Measurements from ENCODE around the gene ATP9A. TPM values are rescaled to one million over a fixed set of nuclear protein-coding genes. Genes with fewer than 3 reads are reported as not detected.

ATP9A gene
- total RNA-seq, 1 donor from 2014 or later, result 22.1 TPM

DNA sequence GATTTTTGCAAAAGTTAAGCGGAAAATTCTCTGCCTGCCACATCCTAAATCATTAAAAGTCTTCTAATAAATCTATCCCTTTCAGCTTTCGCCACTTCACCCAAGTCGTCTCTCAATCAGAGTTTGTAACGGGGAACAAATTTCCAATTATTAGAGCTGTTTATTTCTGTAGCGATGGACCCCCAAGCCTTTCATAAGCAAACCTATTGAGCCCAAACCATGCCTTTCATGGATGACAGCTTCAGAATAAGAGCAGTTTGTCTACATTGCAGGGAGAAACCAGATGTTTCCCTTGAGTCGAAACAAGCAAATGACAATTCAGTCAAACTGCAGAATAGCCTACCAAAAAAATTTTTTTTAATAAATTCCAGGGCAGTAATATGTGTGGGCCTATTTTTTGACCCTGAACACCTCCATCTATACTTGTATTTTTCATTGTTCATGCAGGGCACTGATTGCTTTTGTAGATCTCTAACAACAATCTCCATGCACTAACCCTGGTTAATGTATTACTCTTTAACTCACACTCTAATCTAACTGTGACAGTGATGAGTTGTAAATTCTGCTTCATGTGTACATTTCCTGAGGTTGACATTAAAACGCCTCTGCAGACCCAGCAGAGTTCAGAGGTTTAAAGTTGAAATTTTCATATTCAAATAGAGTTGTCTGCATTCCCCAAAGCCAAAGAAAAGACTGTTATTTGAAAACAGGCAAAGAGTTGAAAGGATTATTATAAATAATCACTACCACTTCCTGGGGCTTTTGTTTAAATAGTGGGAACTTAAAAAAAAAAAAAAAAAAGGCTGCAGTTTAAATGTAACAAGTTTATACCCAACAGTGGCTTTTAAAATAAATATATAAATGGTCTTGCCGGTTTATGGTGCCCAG lies 64.5 kb downstream of the ATP9A start:
- no peak for DNase-seq (ENCODE audit: low spot score)
- Mint-ChIP-seq H3K4me3 (ENCODE audit: low read depth) (no peak overlapping the region), H3K4me1 (ENCODE audit: low read depth) (peaks cover 24% of the 10 kb centered on the region), H3K9me3 (no peaks in the 10 kb centered on the region), H3K36me3 (ENCODE audit: low read depth) (no peaks in the 10 kb centered on the region), H3K27me3 (ENCODE audit: low read depth) (peaks cover 14% of the 10 kb centered on the region), H3K27ac (peak overlapping the region; percentile 39)
- intact Hi-C loops (cut with micrococcal nuclease), result loop anchor here (1.0 kb wide), 1 partner anchor 12 kb away; no protein-coding TSS in a partner anchor

DNA sequence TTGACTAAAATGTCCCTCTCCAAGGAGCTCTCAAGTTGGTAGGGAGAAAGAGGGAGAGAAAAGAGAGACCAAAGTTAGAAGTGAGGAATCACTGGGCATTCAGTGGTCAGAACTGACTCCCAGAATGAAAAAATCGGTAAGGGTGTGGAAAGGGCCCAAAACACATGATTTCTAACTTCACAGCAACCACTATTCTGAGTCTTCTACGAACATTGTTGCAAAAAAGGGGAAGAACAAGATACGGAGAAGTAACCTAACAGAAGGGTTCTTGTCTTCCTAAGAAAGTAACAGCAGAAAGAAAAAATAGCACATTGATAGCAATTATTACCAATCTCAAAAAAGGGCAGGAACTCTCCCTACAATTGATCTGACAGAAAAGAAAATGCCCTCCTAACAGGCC lies 65.6 kb downstream of the ATP9A start:
- Mint-ChIP-seq H3K36me3 (ENCODE audit: low read depth) (no peaks in the 10 kb centered on the region), H3K27ac (no peak overlapping the region), H3K9me3 (no peaks in the 10 kb centered on the region), H3K4me3 (ENCODE audit: low read depth) (no peak overlapping the region), H3K27me3 (ENCODE audit: low read depth) (peaks cover 18% of the 10 kb centered on the region), H3K4me1 (ENCODE audit: low read depth) (peaks cover 25% of the 10 kb centered on the region)
- no peak for DNase-seq (ENCODE audit: low spot score)
- intact Hi-C loops (cut with micrococcal nuclease), result no loop called here

DNA sequence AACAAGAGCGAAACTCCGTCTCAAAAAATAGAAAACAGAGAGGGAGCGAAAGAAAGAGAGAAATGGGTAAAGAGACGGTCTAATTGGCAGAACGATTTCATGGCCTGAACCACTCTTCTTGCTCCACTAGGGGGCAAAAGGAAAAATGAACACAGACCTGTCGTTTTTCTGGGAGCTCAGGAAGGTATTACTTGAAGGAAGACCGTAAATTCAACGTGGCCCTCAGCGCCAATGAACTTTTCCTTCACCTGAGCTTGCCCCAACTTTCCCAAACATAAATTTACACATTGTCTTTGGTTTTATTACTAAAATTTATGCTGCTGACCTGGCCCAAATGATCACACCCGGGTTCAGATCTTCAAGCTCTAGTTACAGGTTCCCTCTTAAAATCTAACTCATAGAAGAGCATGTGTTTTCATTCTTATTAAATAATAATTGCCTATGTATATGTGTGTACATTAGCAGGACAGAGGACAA lies 67.3 kb downstream of the ATP9A start:
- intact Hi-C loops (cut with micrococcal nuclease), result no loop called here
- no peaks in the 10 kb centered on the region for H3K9me3 Mint-ChIP-seq

GRCh38 chr20:51698252-51698651 lies 69.9 kb downstream of the ATP9A start:
- H3K9me3 Mint-ChIP-seq, result no peaks in the 10 kb centered on the region
- H3K4me3 Mint-ChIP-seq (ENCODE audit: low read depth), result no peak overlapping the region
- no peak overlapping the region for H3K27ac Mint-ChIP-seq
- H3K36me3 Mint-ChIP-seq (ENCODE audit: low read depth), result peaks cover 3% of the 10 kb centered on the region
- peaks cover 30% of the 10 kb centered on the region for H3K4me1 Mint-ChIP-seq (ENCODE audit: low read depth)
- intact Hi-C loops (cut with micrococcal nuclease), result loop anchor here (5.0 kb wide), 3 partner anchors 36 to 69 kb away; partner anchors contain the start of gene ATP9A
- DNase-seq (ENCODE audit: low spot score), result no peak
- peaks cover 8% of the 10 kb centered on the region for H3K27me3 Mint-ChIP-seq (ENCODE audit: low read depth)

More for the DNA sequence above, 67.3 kb downstream of the ATP9A start:
- Mint-ChIP-seq H3K27me3 (ENCODE audit: low read depth) (peaks cover 15% of the 10 kb centered on the region), H3K4me3 (ENCODE audit: low read depth) (no peak overlapping the region), H3K4me1 (ENCODE audit: low read depth) (peaks cover 38% of the 10 kb centered on the region), H3K27ac (no peak overlapping the region), H3K36me3 (ENCODE audit: low read depth) (peaks cover 1% of the 10 kb centered on the region)
- DNase-seq (ENCODE audit: low spot score), result no peak

- peaks cover 3% of the 10 kb centered on the region for H3K36me3 Mint-ChIP-seq (ENCODE audit: low read depth)
- H3K4me3 Mint-ChIP-seq (ENCODE audit: low read depth), result no peak overlapping the region
- intact Hi-C loops (cut with micrococcal nuclease), result loop anchor here (5.0 kb wide), 3 partner anchors 35 to 70 kb away; partner anchors contain the start of gene ATP9A
- peaks cover 21% of the 10 kb centered on the region for H3K4me1 Mint-ChIP-seq (ENCODE audit: low read depth)
- peaks cover 8% of the 10 kb centered on the region for H3K27me3 Mint-ChIP-seq (ENCODE audit: low read depth)
- H3K9me3 Mint-ChIP-seq, result no peaks in the 10 kb centered on the region
- DNase-seq (ENCODE audit: low spot score), result no peak
- H3K27ac Mint-ChIP-seq, result no peak overlapping the region
These were observed 70.9 kb downstream of the ATP9A start for GRCh38 chr20:51697096-51697826.

DNA sequence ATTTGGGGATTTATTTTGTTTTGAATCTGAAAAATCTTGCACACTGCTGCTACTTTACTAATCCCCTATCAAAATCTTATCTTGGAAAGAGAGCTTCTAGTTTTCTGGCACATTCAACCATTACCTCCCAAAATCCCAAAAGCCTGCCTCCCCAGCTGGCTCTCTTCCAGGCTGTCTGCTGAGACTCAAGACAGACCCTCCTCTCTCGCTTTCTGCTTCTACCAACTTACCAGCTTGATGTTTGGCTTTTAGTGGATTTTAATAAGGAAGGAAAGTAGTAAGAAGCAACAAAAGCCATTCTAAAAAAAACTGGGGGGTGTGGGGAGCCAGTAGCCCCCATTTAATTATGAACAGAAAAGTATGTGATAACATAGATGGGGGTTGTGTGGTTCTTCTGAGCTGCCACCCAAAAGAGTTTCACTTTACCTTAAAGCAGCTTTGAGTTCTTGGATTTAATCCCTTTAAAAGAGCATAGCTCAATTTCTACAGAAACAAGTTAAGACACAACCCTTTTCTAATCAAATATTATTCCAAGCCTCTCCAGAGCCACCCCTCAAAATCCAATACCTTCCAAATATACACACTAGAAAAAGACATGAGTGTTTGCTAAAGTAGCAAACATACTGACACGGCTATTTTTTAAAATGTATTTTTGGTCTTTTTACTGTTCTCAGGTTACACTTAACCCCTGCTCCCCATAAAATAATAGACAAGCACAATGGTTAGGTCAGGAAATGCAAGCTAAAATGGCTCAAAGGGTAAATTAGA lies 71.7 kb downstream of the ATP9A start:
- no peak for DNase-seq (ENCODE audit: low spot score)
- intact Hi-C loops (cut with micrococcal nuclease), result loop anchor here (5.0 kb wide), 3 partner anchors 34 to 71 kb away; partner anchors contain the start of gene ATP9A
- Mint-ChIP-seq H3K4me1 (ENCODE audit: low read depth) (peaks cover 21% of the 10 kb centered on the region), H3K27me3 (ENCODE audit: low read depth) (peaks cover 8% of the 10 kb centered on the region), H3K4me3 (ENCODE audit: low read depth) (peak overlapping the region; percentile 13), H3K9me3 (no peaks in the 10 kb centered on the region), H3K36me3 (ENCODE audit: low read depth) (peaks cover 3% of the 10 kb centered on the region), H3K27ac (peak overlapping the region; percentile 72)

- DNase-seq (ENCODE audit: low spot score), result no peak
- Mint-ChIP-seq H3K4me1 (ENCODE audit: low read depth) (peaks cover 21% of the 10 kb centered on the region), H3K27ac (peak overlapping the region; percentile 72), H3K27me3 (ENCODE audit: low read depth) (peaks cover 8% of the 10 kb centered on the region), H3K4me3 (ENCODE audit: low read depth) (peak overlapping the region; percentile 56), H3K9me3 (no peaks in the 10 kb centered on the region), H3K36me3 (ENCODE audit: low read depth) (peaks cover 3% of the 10 kb centered on the region)
- intact Hi-C loops (cut with micrococcal nuclease), result loop anchor here (1.0 to 5.0 kb wide), 4 partner anchors 20 to 72 kb away; partner anchors contain the start of gene ATP9A
These were observed 72.5 kb downstream of the ATP9A start for GRCh38 chr20:51695574-51696303.

DNA sequence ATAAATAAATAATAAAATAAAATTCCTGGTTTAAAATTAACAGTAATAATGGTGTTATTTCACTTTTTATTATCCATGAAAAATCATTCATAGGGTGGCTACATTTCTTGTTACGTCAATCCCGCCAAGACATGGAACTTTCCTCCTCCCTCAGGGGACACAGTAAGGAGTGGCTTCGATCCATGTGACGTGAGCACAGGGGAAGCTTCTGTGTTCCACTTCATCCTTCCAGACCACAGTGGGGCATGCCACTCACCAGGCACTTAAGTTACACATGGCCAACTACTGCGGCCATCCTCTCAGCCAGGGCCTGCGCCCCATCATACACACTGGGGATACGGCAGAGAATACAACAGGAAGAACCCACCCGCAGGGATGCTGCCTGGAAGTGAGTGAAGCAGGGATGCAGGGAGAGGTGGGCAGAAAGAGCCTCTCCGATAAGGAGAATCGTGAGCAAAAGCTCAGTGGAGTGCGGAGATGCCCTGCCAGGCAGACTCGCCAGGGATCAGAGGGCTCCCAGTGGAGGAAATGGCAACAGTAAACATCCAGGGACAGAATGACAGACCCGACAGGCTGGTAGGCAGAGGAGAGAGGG lies 75.3 kb downstream of the ATP9A start:
- H3K36me3 Mint-ChIP-seq (ENCODE audit: low read depth), result peaks cover 3% of the 10 kb centered on the region
- H3K9me3 Mint-ChIP-seq, result no peaks in the 10 kb centered on the region
- no peak overlapping the region for H3K4me3 Mint-ChIP-seq (ENCODE audit: low read depth)
- intact Hi-C loops (cut with micrococcal nuclease), result no loop called here
- H3K27ac Mint-ChIP-seq, result no peak overlapping the region
- H3K27me3 Mint-ChIP-seq (ENCODE audit: low read depth), result peaks cover 3% of the 10 kb centered on the region
- H3K4me1 Mint-ChIP-seq (ENCODE audit: low read depth), result peaks cover 21% of the 10 kb centered on the region
- no peak for DNase-seq (ENCODE audit: low spot score)

DNA sequence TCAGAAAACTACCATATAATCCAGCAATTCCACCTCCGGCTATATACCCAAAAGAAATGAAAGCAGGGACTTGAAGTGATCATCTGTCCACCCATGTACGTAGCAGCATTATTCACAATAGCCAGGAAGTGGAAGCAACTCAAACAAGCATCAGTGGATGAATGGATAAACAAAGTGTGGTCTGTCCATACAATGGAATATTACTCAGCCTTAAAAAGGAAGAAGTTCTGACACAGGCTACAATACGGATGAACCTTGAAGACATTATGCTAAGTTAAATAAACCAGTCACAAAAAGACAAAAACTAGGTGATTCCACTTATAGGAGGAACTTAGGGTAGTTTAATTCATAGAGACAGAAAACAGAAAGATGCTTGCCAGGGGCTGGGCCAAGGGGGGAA lies 76.5 kb downstream of the ATP9A start:
- Mint-ChIP-seq H3K9me3 (no peaks in the 10 kb centered on the region), H3K36me3 (ENCODE audit: low read depth) (peaks cover 3% of the 10 kb centered on the region), H3K27me3 (ENCODE audit: low read depth) (peaks cover 3% of the 10 kb centered on the region), H3K4me3 (ENCODE audit: low read depth) (no peak overlapping the region), H3K4me1 (ENCODE audit: low read depth) (peaks cover 15% of the 10 kb centered on the region), H3K27ac (no peak overlapping the region)
- intact Hi-C loops (cut with micrococcal nuclease), result no loop called here
- DNase-seq (ENCODE audit: low spot score), result no peak

- H3K27ac Mint-ChIP-seq, result no peak overlapping the region
These were observed 79.5 kb downstream of the ATP9A start for GRCh38 chr20:51688600-51689244.

GRCh38 chr20:51687630-51688029 lies 80.6 kb downstream of the ATP9A start:
- Mint-ChIP-seq H3K27ac (no peak overlapping the region), H3K36me3 (ENCODE audit: low read depth) (no peaks in the 10 kb centered on the region), H3K27me3 (ENCODE audit: low read depth) (peaks cover 2% of the 10 kb centered on the region), H3K9me3 (no peaks in the 10 kb centered on the region), H3K4me1 (ENCODE audit: low read depth) (peaks cover 3% of the 10 kb centered on the region), H3K4me3 (ENCODE audit: low read depth) (no peak overlapping the region)
- intact Hi-C loops (cut with micrococcal nuclease), result no loop called here
- DNase-seq (ENCODE audit: low spot score), result no peak

More at GRCh38 chr20:51688600-51689244, 79.5 kb downstream of the ATP9A start:
- H3K4me1 Mint-ChIP-seq (ENCODE audit: low read depth), result peaks cover 3% of the 10 kb centered on the region
- H3K9me3 Mint-ChIP-seq, result no peaks in the 10 kb centered on the region
- no peaks in the 10 kb centered on the region for H3K36me3 Mint-ChIP-seq (ENCODE audit: low read depth)
- intact Hi-C loops (cut with micrococcal nuclease), result no loop called here
- peaks cover 2% of the 10 kb centered on the region for H3K27me3 Mint-ChIP-seq (ENCODE audit: low read depth)
- no peak overlapping the region for H3K4me3 Mint-ChIP-seq (ENCODE audit: low read depth)
- DNase-seq (ENCODE audit: low spot score), result no peak
